NCI-H2081 (cell line): ENCODE data around the gene SLC45A1.

Experiments used
- DNase-seq, 2 experiments: peaks; one replicate each; lab custom pipeline; 2025; lab: John Stamatoyannopoulos, UW

SLC45A1 gene

DNA sequence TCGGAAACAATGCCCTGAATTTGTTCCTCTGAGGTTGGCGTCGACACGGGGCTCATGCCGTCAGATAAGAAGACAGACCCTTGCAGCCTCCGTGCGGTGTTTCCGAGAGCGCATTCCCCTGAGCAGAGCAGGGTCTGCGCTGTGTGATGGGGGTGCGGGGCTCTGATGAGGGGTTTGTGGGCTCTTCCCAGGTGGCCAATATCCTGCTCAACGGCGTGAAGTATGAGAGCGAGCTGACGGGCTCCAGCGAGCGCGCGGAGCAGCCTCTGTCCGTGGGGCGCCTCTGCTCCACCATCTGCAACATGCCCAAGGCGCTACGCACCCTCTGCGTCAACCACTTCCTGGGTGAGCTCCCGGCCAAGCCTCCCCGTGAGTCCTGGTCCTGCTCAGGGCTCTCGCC lies 17.3 kb downstream of the SLC45A1 start:
- DNase-seq = no peak

DNA sequence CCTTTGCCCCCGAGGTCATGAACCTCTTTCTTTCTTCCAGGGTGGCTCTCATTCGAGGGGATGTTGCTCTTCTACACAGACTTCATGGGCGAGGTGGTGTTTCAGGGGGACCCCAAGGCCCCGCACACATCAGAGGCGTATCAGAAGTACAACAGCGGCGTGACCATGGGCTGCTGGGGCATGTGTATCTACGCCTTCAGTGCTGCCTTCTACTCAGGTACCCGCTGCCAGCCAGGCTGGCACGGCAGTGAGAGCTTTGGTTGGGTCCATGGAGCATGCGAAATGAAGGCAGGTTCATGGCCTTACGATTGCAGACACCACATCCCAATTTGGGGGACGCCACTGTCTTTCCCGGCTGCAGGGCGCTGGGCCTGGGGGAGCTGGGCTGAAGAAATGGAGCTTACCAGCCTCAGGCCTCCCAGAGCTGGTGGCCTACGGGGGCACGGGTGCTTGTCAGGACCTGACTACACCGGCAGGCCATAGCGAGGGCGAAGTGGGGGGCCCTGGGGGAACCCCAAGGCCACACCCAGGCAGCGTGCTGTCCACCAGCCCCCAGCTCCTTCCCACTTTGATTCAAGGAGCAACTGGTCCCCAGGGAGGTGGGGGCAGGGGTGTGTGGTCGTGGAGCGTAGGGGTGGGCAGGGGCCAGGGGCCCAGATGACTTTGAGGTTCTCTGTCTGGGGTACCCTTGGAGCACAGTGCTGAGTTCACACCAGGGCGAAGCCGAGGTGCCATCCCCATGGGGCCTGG lies 20.0 kb downstream of the SLC45A1 start:
- no peak for DNase-seq

DNA sequence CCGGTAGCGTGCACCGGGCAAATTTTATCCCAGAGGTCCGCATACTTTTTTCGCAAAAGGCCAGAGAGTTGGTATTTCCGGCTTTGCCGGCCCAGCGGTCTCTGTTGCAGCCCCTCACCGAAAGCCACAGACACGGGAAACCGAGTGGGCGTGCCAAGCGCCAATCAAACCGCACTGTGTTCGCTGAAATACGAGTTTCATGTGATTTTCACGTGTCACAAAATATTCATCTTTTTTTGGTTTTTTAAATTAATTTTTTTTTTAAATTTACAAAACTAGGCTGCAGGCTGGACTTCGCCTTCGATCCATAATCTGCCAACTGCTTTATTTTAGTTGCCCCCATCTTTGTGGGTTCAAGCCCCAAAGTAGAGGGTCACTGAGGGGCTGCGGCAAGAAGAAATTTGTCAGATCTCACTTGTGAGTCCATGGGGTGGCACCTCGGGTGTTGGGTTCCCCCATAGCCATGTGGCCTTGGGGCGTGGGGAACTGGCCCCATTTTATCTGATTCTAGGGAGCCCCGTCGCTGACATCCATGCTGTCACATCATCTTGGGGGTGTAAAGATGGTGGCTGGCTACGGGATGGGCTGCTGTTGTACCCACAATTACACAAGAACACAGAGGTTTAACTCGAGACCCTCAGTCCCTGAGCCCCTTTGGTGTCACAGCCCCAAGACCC lies 20.8 kb downstream of the SLC45A1 start:
- no peak for DNase-seq

DNA sequence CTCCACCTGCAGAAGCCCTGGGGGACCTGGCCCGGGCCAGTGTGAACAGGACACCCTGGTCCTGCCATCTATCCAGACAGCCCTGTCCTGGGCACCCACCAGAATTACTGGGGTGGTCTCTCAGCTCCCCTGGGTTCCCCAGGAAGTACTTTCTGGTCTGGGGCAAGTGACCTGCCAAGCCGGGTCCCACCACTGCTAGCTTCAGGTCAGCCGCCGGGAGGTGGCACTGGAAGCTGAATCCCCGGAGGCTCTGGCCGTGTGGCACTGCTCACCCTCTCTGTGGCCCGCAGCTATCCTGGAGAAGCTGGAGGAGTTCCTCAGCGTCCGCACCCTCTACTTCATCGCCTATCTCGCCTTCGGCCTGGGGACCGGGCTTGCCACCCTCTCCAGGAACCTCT lies 21.3 kb downstream of the SLC45A1 start:
- DNase-seq = no peak

DNA sequence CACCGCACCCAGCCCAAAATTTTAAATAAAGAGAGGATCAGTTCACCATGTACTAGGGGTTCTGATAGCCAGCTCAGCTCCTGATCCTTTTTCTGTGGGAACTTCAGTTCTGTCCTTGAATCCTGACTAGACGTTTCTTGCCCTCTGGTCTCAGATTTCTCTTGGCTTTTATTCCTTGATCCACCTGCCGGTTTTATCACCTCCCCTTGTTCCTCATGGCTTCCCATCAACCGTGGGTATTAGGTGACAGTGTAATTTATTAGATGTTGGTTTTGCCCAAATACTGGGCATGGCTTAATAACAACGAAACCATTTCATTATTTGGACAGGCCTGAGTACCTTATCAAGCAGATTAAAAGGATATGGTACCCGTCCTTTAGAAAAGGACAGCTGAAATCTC lies 22.5 kb downstream of the SLC45A1 start:
- DNase-seq = no peak

DNA sequence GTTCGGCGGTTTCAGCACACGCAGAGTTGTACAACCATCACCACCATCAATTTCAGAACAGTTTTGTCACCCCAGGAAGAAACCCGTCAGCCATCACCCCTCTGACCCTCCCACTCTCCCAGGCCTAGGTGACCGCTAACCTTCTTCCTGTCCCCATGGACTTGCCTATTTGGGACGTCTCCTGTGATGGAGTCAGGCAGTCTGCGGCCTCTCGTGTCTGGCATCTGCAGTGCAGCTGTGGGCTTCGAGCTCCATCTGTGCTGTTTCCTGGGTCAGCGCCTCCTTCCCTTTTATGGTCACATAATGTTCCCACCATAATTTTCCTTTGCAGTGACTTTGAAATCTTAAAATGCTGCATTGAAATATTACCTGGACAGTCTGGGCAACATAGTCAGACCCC lies 24.4 kb downstream of the SLC45A1 start:
- no peak for DNase-seq

DNA sequence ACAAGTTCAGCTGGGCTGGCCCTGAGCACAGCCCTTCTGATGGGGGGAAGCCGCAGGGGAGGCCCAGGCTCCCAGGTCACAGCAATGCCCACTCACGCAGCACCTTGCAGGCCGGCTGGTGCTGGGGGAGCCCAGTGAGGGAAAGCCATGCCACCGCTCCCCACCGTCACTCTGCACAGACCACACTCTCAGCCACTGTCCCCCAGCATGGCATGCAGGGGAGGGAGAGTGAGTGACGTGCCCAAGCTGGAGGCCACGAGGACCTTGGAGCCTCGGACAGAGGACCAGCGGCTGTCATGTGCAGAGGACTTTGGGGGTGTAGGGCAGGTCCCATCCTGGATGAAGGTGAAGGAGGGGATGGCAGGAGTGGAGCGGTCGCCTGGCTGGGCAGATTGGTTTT lies 25.1 kb downstream of the SLC45A1 start:
- DNase-seq = no peak

DNA sequence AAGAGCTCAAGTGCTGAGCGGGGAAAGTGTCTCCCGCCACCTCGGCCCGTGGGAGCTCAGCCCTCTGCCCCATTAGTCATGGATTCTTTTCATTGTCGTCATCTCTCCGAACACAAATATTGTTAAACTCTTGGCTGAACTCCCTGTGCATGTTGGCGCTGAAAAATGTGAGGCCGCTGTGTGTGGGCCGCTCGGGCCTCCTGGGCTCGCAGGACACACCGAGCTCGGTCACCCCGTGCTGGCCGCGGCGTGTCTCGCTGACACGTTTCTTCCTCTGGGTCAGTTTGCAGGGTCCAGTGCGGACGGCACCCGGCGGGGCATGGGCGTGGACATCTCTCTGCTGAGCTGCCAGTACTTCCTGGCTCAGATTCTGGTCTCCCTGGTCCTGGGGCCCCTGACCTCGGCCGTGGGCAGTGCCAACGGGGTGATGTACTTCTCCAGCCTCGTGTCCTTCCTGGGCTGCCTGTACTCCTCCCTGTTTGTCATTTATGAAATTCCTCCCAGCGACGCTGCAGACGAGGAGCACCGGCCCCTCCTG lies 25.6 kb downstream of the SLC45A1 start:
- no peak for DNase-seq

DNA sequence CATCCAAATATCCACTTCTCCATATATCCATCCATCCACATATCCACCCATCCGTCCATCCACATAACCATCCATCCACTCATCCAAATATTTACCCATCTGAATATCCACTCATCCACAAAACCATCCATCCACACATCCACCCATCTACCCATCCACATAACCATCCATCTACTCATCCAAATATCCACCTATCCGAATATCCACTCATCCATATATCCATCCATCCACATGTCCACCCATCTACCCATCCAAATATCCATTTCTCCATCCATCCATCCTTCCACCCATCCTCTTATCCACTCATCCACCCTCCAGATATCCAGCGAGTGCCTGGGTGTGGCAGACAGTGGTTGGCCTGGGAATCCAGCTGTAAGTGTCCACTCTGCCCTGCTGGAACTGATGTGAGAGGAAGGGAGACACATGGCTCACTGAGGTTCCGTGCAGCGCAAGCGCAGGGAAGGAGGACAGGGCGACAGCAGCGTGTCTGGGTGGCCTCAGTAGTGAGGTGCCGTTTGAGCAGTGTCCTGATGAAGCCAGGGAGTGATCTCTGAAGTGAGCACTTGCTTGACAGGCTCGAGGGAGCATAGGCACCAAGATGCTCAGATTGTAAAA lies 27.1 kb downstream of the SLC45A1 start:
- no peak for DNase-seq

DNA sequence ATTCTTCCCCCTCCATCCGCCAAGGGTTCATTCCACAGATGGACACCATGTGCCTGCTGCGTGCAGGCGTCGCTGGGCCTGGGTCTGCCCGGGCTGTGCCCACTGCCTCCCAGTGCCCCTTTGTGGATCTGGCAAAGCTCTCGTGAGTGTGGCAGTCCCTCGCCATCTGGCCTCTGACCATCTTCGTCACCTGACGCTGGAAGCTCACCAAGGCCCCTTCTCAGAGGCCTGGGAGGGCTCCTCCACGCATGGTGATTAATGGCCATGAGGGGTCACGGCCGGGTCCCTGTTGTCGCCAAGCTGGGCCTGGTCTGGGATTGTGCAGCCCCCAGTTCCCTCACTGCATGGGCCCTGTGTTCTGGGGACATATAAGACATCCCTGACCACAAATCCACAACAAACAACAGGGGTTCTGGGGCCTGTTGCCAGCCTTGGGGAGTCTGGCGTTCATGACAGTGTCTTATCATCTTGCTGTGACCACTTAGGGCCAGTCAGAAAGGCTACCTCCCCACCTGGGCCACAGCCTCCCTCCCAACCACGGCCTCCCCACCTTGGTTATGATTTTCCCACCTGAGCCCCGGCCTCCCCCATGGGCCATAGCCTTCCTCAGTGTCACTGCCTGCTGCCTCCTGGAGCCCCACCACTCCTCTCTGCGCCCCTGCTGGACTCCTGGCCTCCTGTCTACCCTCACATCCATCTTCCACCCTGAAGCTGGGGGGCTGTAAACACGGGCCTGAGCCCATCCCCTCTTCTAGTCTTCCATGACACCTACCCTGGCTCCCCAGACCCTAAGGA lies 27.9 kb downstream of the SLC45A1 start:
- DNase-seq = no peak

DNA sequence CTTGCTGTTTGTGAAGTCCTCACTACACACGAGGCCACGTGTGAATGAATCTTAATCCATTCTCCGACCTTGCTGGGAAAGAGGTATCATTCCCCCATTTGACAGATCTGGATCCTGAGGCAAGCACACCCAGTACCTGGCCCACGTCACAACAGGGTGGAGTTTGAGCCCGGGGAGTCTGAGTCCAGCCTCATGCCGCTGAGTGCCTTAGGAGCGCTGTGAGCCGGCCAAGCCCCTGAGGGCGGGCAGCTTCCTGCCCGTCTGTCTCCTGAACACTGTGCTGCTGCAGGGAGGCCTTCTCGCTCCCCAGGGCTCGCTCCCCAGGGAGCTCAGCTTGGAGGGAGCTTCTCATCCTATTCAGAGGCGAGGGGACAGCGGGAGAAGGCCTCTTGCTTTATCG lies 29.7 kb downstream of the SLC45A1 start:
- DNase-seq = peak; percentile 4 to 54

DNA sequence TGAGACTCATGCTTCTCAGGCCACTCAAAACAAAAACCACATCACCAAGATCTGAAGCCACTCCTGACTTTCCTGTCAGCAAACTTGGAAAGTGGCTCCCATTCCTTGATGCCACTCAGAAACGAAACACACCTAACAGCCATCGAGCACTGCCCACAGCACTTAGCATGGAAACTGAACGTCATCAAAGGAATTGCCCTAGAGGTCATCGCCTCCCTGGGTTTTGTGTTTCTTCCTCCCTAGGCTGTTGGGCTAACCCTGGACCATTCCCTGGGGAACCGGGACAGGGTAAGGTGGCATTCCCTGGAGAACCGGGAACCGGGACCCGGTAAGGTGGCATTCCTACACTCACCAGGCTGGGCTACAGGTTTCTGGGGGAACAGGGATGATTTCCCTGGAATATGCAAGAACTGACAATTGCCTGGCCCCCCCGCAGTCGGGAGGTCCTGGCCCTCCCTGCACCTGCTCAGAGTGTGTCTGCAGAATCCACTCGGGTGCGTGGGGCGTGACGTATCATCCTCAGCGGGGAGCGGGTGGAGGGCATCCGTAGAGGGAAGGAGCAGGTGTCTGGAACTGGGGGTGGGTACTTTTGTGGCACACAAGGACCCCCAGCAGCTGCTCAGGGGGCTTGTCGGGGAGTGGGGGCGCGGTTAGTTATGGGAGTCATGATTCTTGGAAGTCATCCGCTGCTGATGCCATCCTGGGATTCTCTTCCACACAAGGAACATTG lies 30.3 kb downstream of the SLC45A1 start:
- DNase-seq = no peak

DNA sequence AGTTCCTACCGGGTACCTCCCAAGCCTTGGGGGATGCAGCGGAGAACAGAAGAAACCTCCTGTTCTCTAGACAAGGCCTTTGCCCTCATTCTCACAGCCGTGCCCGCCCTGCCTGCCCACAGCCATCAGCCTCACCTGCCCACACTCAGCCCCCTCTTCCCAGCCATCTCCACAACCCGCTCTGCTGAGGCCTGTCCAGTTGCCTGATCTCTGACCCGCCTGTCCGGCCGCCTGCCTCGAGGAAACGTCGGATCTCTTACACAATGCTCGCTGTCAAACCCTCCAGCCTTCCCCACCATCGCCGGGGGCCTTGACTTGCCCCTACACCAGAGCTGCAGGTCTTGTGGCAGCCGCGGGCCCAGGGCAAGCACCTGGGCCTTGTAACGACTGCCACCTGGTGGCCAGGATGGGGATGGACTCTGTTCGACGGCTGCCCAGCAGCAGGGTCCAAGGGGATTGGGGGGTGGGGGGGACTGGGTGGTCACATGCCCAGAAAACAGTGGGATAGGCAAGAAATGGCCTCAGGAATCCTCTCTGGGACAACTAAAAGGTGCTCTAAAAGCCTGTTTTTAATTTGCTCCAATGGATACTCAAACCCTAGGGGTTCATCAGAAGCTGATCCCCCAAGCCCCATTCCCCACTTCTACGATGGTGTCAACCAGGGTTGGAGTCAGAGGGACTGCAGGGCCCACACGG lies 31.0 kb downstream of the SLC45A1 start:
- DNase-seq = peak; percentile 58 to 64

DNA sequence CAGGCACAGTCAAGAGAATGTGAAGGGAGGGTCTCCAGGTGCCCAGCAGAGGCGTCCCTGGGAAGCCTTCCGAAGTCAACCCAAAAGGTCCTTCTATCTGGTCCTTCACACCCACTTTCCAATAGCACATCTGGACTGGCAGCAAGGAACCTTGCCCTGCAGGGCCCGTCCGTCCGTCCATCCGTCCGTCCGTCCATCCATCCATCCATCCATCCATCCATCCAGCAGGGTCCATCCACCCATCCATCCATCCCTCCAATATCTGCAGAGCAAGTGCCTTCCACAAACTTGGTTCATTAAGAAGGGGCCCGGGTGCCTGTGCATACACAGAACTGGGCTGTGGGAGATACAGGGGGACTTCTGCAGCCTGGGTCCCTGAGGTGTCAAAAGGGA lies 31.6 kb downstream of the SLC45A1 start:
- DNase-seq = no peak

DNA sequence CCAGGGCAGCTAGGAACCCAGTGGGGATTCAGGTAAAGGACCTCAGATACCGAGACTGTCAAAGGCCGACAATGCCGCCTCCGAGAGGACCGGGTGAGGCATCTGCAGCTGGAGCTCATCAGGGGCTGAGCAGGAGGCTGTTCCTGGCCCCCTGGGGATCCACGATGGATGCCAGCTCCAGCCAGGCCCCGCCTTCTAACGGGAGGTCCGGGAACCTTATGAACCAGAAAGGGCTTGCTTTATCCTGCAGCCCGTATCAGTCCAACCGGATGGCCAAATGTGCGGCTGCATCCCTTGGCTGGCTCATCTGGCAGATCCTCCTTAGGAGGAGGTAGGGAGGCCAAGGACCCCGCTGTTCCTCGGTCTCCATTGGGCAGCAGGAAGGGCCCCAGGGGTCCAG lies 32.0 kb downstream of the SLC45A1 start:
- peak; percentile 4 to 23 for DNase-seq

DNA sequence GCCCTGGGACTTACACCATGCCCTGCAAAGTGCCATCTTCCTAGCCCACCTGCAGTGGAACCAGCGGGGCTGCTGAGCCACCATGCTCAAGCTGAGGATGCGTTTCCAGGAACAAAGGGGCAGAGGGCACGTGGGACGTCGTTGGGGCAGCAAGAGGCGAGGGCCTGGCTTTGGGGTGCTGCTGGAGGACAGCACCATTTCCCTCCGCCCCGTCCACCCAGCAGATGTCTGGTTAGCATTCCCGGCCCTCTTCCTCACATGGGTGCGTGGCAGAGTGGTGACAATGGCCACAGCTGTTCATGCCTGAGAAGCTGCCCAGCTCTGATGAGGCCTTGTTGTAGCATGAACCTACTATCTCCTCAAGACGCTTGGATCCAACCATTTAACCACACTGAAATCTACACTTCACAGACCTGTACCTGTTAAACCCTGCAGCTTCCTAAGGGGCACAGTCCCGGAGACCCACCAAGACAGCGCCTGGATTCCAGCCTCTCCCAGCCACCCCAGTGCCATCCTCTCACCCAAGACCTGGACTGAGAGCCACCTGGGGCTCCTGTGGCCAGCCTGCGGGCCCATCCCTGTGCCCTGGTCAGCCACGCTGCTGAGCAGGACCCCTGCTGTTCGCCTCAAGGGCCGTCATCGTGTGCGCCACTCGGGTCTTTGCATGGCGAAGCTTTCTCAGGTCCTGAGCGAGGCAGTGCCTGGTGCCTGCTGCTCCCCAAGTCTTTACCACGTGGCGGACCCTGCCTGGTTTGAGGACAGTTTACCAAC lies 33.2 kb downstream of the SLC45A1 start:
- DNase-seq = no peak

DNA sequence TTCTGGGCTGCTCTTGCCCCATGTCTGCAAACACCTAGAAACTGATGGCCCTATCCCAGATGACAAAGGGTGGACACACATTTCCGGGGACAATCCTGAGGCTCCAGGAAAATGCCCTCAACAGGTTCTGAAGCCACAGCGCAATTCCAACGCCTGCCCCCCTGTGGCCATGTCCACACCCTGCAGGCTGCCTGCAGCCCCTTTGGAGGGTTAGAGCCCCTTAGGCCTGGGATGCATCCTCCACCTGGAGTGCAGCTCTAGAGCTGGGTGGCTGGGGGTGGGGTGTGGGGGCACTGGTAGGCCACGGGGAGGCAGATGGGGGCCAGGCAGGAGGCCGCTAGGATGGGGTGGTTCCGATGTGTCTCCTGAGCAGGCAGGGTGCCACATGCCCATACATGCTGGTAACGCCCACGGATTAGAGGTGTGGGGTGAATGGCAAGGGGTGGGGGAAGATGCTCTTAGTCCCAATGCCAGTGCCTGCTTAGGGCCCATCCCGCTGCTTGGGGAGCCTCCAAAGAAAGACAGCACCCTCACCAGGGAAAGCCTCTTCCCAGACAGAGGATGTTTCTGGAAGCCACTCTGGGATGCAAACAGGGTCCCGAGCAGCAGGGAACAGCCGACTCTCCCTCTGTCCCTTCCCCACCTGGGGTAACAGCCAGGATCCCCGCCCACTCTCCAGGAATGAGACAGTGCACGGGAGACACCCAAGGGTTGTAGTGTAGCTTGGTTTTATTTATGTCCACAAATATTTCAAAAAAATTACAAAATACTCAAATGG lies 34.0 kb downstream of the SLC45A1 start:
- DNase-seq = no peak

DNA sequence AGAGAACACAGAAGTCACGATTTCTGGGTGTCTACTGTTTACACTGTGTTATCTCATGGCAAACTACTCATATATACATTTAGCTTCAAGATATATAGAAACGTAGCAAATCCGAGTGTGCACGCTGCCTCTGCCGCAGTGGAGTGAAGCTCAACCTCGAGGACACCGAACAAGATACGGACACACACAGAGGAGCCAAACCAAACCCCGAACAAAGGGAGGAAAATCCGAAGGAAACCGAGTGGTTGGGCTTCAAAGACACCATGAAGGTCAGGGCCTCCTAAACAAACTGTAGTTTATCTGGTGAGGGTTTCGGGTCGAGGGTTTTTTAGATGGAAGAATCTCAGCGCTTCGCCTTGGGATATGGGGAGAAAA lies 34.5 kb downstream of the SLC45A1 start:
- DNase-seq = no peak
